ENCODE measurements around the gene RRBP1. TPM values are rescaled to one million over a fixed set of nuclear protein-coding genes. Genes with fewer than 3 reads are reported as not detected.

RRBP1 gene
- total and polyA plus RNA-seq, 9 donors, result 29.2 to 159 (median 83.8) TPM

DNA sequence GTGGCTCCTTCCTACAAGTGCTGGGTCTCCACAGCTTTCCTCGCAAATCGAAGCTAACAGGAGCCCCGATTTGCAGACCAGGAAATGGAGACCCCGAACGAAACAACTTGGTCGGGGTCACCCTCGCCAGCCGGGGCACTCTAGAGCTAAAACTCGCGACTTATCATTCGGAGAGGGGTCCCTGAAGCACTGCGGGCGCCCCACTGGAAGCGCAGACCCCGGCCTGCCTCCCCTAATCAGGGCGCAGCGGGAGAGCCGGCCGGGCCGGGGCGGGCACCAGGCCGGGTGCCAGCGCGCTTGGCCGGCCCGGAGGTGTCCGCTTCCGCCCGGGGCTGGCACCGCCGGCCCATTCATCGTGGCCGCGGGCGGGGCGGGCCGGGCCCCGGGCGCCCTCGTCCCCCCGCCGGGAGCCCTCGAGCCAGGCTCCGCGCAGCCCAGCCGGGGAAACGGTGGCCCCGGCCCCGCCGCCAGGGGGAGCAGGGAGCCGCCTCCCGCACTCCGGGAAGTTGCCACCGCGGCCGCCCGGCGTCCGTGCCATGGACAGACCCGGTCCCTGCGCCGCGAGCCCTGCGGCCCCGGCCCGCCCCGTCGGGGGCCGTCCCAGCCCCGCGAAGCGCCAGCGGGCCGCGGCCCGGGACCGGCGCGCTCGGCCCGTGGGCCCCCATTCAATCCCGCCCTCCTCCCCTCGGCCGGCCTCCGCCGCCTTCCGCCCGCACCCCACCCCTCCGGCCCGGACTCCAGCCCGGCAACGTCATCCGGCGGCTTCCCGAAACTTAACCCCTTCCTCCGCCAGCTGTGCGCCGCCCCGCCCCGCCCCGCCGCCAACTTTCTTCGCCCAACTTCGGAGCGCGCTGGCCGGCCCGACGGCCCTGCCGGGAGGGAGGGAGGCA, 961 bp downstream of the RRBP1 start:
- WGBS, 3 donors, result 0 to 1% (median 1%) methylated on average over 53 to 110 of the region's 110 CpGs
- Histone ChIP-seq H3K27ac (peak overlapping the region; percentile 35 to 84), H3K4me3 (peak overlapping the region; percentile 66), H3K4me1 (ENCODE audit: insufficient read depth) (no peaks in the 10 kb centered on the region), H3K36me3 (no peaks in the 10 kb centered on the region), H3K27me3 (no peaks in the 10 kb centered on the region), H3K9me3 (no peaks in the 10 kb centered on the region)
- peak; percentile 14 for TF ChIP-seq POLR2A (IDR thresholded peaks at IDR 0.05)
- TF ChIP-seq CTCF (IDR thresholded peaks at IDR 0.05), result peak in 2 of 3 donors; percentile 85 to 87
- no peak for TF ChIP-seq EP300 (IDR thresholded peaks at IDR 0.05)
- intact Hi-C loops (cut with DNase I), result loop anchor here (1.0 to 10.0 kb wide), 8 partner anchors 124 to 286 kb away; partner anchors contain the start of genes MGME1 (in 1 of the 4) and SNX5 (in 1 of the 4)
- peak; percentile 77 to 90 (median 88) for DNase-seq

- H3K4me3 ChIP-seq, result peak overlapping the region; percentile 66
- no peaks in the 10 kb centered on the region for H3K27me3 ChIP-seq
- intact Hi-C loops (cut with DNase I), result loop anchor here (2.0 to 10.0 kb wide), 8 partner anchors 125 to 287 kb away; partner anchors contain the start of genes MGME1 (in 1 of the 4) and SNX5 (in 1 of the 4)
- H3K9me3 ChIP-seq, result no peaks in the 10 kb centered on the region
- H3K36me3 ChIP-seq, result no peaks in the 10 kb centered on the region
- DNase-seq, result peak; percentile 56 to 73 (median 62)
- 13 to 19% (median 17%) methylated on average over 27 of the region's 27 CpGs for WGBS, 3 donors
- peak overlapping the region; percentile 35 to 84 for H3K27ac ChIP-seq
- peaks cover 4% of the 10 kb centered on the region for H3K4me1 ChIP-seq (ENCODE audit: insufficient read depth)
- TF ChIP-seq CTCF (IDR thresholded peaks at IDR 0.05) (no peak), EP300 (IDR thresholded peaks at IDR 0.05) (no peak), POLR2A (IDR thresholded peaks at IDR 0.05) (no peak)
These were observed 1.9 kb downstream of the RRBP1 start for GRCh38 chr20:17679941-17680835.

GRCh38 chr20:17678886-17679285, 3.2 kb downstream of the RRBP1 start:
- no peaks in the 10 kb centered on the region for H3K27me3 ChIP-seq
- H3K27ac ChIP-seq, result no peak overlapping the region
- H3K4me1 ChIP-seq (ENCODE audit: insufficient read depth), result peaks cover 9% of the 10 kb centered on the region
- DNase-seq, result no peak
- 70 to 84% (median 83%) methylated on average over 3 of the region's 3 CpGs for WGBS, 3 donors
- no peaks in the 10 kb centered on the region for H3K9me3 ChIP-seq
- TF ChIP-seq CTCF (IDR thresholded peaks at IDR 0.05) (no peak), POLR2A (IDR thresholded peaks at IDR 0.05) (no peak), EP300 (IDR thresholded peaks at IDR 0.05) (no peak)
- intact Hi-C loops (cut with DNase I), result loop anchor here in 1 of 4 donors (5.0 kb wide), 1 partner anchor 208 kb away; no protein-coding TSS in a partner anchor
- H3K4me3 ChIP-seq, result no peak overlapping the region
- H3K36me3 ChIP-seq, result no peaks in the 10 kb centered on the region

- H3K4me3 ChIP-seq, result no peak overlapping the region
- H3K27ac ChIP-seq, result no peak overlapping the region
- no peaks in the 10 kb centered on the region for H3K9me3 ChIP-seq
- H3K4me1 ChIP-seq (ENCODE audit: insufficient read depth), result peaks cover 9% of the 10 kb centered on the region
- intact Hi-C loops (cut with DNase I), result loop anchor here in 1 of 4 donors (5.0 kb wide), 1 partner anchor 209 kb away; no protein-coding TSS in a partner anchor
- H3K36me3 ChIP-seq, result no peaks in the 10 kb centered on the region
- DNase-seq, result no peak
- 80 to 93% (median 86%) methylated on average over 2 of the region's 2 CpGs for WGBS, 3 donors
- no peaks in the 10 kb centered on the region for H3K27me3 ChIP-seq
- TF ChIP-seq EP300 (IDR thresholded peaks at IDR 0.05), result no peak
- no peak for TF ChIP-seq CTCF (IDR thresholded peaks at IDR 0.05)
- TF ChIP-seq POLR2A (IDR thresholded peaks at IDR 0.05), result no peak
These were observed 3.7 kb downstream of the RRBP1 start for GRCh38 chr20:17678295-17678694.
